Measurements from ENCODE around the gene ADGRL1. TPM values are rescaled to one million over a fixed set of nuclear protein-coding genes. Genes with fewer than 3 reads are reported as not detected.

ADGRL1 gene
- total and polyA plus RNA-seq, 2 donors (not counting 3 experiments of a cell fraction or from before 2014, with no cell fraction given): 7.3 to 8.3 TPM

DNA sequence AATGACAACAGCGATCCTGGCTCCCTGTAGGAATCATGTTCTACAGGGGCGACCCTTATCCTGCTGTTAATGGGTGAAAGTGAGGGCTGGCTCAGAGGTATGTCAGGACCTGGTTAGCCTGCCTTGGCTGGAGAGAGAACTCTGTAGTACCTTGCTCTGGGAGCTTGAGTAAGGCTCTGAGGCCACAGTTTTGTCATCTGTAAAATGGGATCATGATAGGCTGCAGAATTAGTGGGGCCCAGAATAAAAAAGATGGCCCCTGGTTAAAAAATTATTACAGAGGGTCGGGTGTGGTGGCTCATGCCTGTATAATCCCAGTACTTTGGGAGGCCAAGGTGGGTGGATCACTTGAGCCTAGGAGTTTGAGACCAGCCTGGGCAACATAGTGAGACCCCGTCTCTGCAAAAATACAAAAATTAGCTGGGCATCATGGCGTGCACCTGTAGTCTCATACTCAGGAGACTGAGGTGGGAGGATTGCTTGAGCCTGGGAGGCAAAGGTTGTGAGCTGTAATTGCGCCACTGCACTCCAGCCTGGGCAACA is 104.9 kb downstream of the ADGRL1 start:
- TF ChIP-seq, protein P1, sequence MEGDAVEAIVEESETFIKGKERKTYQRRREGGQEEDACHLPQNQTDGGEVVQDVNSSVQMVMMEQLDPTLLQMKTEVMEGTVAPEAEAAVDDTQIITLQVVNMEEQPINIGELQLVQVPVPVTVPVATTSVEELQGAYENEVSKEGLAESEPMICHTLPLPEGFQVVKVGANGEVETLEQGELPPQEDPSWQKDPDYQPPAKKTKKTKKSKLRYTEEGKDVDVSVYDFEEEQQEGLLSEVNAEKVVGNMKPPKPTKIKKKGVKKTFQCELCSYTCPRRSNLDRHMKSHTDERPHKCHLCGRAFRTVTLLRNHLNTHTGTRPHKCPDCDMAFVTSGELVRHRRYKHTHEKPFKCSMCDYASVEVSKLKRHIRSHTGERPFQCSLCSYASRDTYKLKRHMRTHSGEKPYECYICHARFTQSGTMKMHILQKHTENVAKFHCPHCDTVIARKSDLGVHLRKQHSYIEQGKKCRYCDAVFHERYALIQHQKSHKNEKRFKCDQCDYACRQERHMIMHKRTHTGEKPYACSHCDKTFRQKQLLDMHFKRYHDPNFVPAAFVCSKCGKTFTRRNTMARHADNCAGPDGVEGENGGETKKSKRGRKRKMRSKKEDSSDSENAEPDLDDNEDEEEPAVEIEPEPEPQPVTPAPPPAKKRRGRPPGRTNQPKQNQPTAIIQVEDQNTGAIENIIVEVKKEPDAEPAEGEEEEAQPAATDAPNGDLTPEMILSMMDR (IDR thresholded peaks at IDR 0.05; ENCODE audit: extremely low read depth in 1 of 2, insufficient read depth in 1 of 2, low read depth in 1 of 2, low read length in 2 of 2): no peak
- TF ChIP-seq, protein P2, sequence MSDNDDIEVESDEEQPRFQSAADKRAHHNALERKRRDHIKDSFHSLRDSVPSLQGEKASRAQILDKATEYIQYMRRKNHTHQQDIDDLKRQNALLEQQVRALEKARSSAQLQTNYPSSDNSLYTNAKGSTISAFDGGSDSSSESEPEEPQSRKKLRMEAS (IDR thresholded peaks at IDR 0.05; ENCODE audit: insufficient read depth, insufficient read length): no peak
- TF ChIP-seq FOS (IDR thresholded peaks at IDR 0.05; ENCODE audit: borderline replicate concordance, insufficient read depth, low read length): no peak
- TF ChIP-seq POLR2A (IDR thresholded peaks at IDR 0.05; ENCODE audit: low read depth, low read length): no peak
- TF ChIP-seq JUN (IDR thresholded peaks at IDR 0.05; ENCODE audit: borderline replicate concordance, insufficient read depth, insufficient read length, low read depth): no peak
- no peak for TF ChIP-seq MYC (IDR thresholded peaks at IDR 0.05; ENCODE audit: low read depth, low read length)
- no peak for TF ChIP-seq POLR2AphosphoS5 (IDR thresholded peaks at IDR 0.05; ENCODE audit: insufficient read depth, low read depth, low read length)
- TF ChIP-seq GATA2 (IDR thresholded peaks at IDR 0.05; ENCODE audit: insufficient read depth, insufficient read length, low read depth, low read length): no peak
- no peak for TF ChIP-seq EZH2 (IDR thresholded peaks at IDR 0.05; ENCODE audit: borderline replicate concordance, low read depth, low read length, severe bottlenecking)
- Histone ChIP-seq H3K9me3 (replicated peaks; ENCODE audit: control insufficient read depth, insufficient read depth, low read length) (no peaks in the 10 kb centered on the region), H3K9ac (replicated peaks; ENCODE audit: extremely low read depth, insufficient read depth, low read length) (no peak overlapping the region), H2AFZ (ENCODE audit: low read depth, low read length) (no peak overlapping the region), H3K27ac (ENCODE audit: insufficient read depth, low read depth, low read length) (no peak overlapping the region), H3K4me3 (replicated peaks in 1 of 3; ENCODE audit: insufficient read depth in 1 of 3, low read depth in 1 of 3, low read length in 3 of 3) (no peak overlapping the region), H3K79me2 (ENCODE audit: control insufficient read depth, insufficient read depth, low read length) (no peaks in the 10 kb centered on the region), H4K20me1 (replicated peaks; ENCODE audit: control insufficient read depth, extremely low read depth, insufficient read depth, low read length) (no peaks in the 10 kb centered on the region), H3K4me1 (ENCODE audit: control insufficient read depth, extremely low read depth, insufficient read depth, low read length) (no peaks in the 10 kb centered on the region), H3K36me3 (ENCODE audit: control insufficient read depth in 2 of 2, extremely low read depth in 1 of 2, insufficient read depth in 2 of 2, low read length in 2 of 2) (peaks cover 0 to 24% of the 10 kb centered on the region in 2 experiments), H3K9me1 (replicated peaks; ENCODE audit: control insufficient read depth, extremely low read depth, insufficient read depth, low read length) (no peaks in the 10 kb centered on the region), H3K4me2 (ENCODE audit: insufficient read depth, low read length) (no peak overlapping the region), H3K27me3 (ENCODE audit: control insufficient read depth in 2 of 2, insufficient read depth in 2 of 2, low read length in 2 of 2) (no peaks in the 10 kb centered on the region)
- POLR2A ChIA-PET: no interaction called here
- CTCF ChIA-PET: no interaction called here
- intact Hi-C loops (cut with micrococcal nuclease) (no loop called here), dilution Hi-C loops (cut with MboI; ENCODE audit: extremely low pct_ligation_motif_present, low sequenced_read_pairs) (no loop called here)
- no TSS peak for BruUV-seq (replicated peaks)
- FAIRE-seq: no peak
- no peak for DNase-seq (ENCODE audit: low read depth, low spot score)

Small RNAs within 50 kb of the gene (small RNA-seq; reads per million reads assigned to genes)
- not detected for gene RN7SL231P (ENCODE audit: insufficient read depth, insufficient read length, low read depth, low replicate concordance)

Other genes starting within 250 kb of the ADGRL1 start
- gene RFX1, start 199.8 kb downstream of the ADGRL1 start, total RNA-seq: 14.4 and 14.7 TPM in 2 replicates
- gene RFX1, start 199.8 kb downstream of the ADGRL1 start, polyA plus RNA-seq: 2.2 and 2.3 TPM in 2 replicates
- gene RLN3, start 178.0 kb downstream of the ADGRL1 start, total RNA-seq: not detected in 2 replicates
- gene RLN3, start 178.0 kb downstream of the ADGRL1 start, polyA plus RNA-seq: not detected in 2 replicates
- gene IL27RA, start 174.4 kb downstream of the ADGRL1 start, total RNA-seq: 3.7 and 4.5 TPM in 2 replicates
- 1.6 and 1.8 TPM in 2 replicates for gene IL27RA, start 174.4 kb downstream of the ADGRL1 start, polyA plus RNA-seq
- 0.31 TPM in 1 of 2 replicates, not detected in the other for gene PALM3, start 144.1 kb downstream of the ADGRL1 start, total RNA-seq
- gene PALM3, start 144.1 kb downstream of the ADGRL1 start, polyA plus RNA-seq: 0.08 TPM in 2 replicates
- 0.31 TPM in 1 of 2 replicates, not detected in the other for gene MISP3, start 133.4 kb downstream of the ADGRL1 start, total RNA-seq
- gene MISP3, start 133.4 kb downstream of the ADGRL1 start, polyA plus RNA-seq: 0.25 and 0.26 TPM in 2 replicates
- gene C19orf67, start 120.4 kb downstream of the ADGRL1 start, total RNA-seq: 0.55 TPM in 1 of 2 replicates, not detected in the other
- gene C19orf67, start 120.4 kb downstream of the ADGRL1 start, polyA plus RNA-seq: not detected in 2 replicates
- 35.2 and 35.9 TPM in 2 replicates for gene SAMD1, start 115.4 kb downstream of the ADGRL1 start, total RNA-seq
- gene SAMD1, start 115.4 kb downstream of the ADGRL1 start, polyA plus RNA-seq: 13.8 and 14.1 TPM in 2 replicates
- gene PRKACA, start 88.4 kb downstream of the ADGRL1 start, total RNA-seq: 97.5 and 110 TPM in 2 replicates
- 29.9 and 44.2 TPM in 2 replicates for gene PRKACA, start 88.4 kb downstream of the ADGRL1 start, polyA plus RNA-seq
- gene ASF1B, start 69.6 kb downstream of the ADGRL1 start, total RNA-seq: 37.1 and 39.1 TPM in 2 replicates
- gene ASF1B, start 69.6 kb downstream of the ADGRL1 start, polyA plus RNA-seq: 36.6 and 42.4 TPM in 2 replicates
- gene ADGRE5, start 175.3 kb upstream of the ADGRL1 start, total RNA-seq: 6.0 and 14.7 TPM in 2 replicates
- gene ADGRE5, start 175.3 kb upstream of the ADGRL1 start, polyA plus RNA-seq: 4.7 and 5.3 TPM in 2 replicates
- gene DDX39A, start 213.2 kb upstream of the ADGRL1 start, total RNA-seq: 153 and 157 TPM in 2 replicates
- gene DDX39A, start 213.2 kb upstream of the ADGRL1 start, polyA plus RNA-seq: 158 and 168 TPM in 2 replicates
- 302 and 326 TPM in 2 replicates for gene PKN1, start 227.1 kb upstream of the ADGRL1 start, total RNA-seq
- 142 and 148 TPM in 2 replicates for gene PKN1, start 227.1 kb upstream of the ADGRL1 start, polyA plus RNA-seq